ACC112 (cell line): Measurements from ENCODE around the gene SLC10A7.

Experiments used
- H2AFZ ChIP-seq: fragments of 200-600 bp; sonication (generic); one replicate; pipeline ENCODE4 v1.6.0; 2017; ENCODE audit warnings: antibody characterized with exemption, low read length; ENCODE audit not compliant: unreplicated experiment
- H3K27ac ChIP-seq: fragments of 200-600 bp; sonication (generic); 2 replicates; pipeline ENCODE4 v1.5.1; 2014; ENCODE audit warnings: low read depth, mild to moderate bottlenecking, antibody characterized with exemption, low read length, moderate library complexity
- H3K27me3 ChIP-seq: fragments of 200-600 bp; sonication (generic); 2 replicates; pipeline ENCODE4 v1.6.1; 2014; ENCODE audit warnings: mild to moderate bottlenecking, antibody characterized with exemption, low read length, moderate library complexity, mixed read lengths; ENCODE audit not compliant: insufficient read depth
- H3K36me3 ChIP-seq: fragments of 200-600 bp; sonication (generic); 2 replicates; pipeline ENCODE4 v1.6.1; 2016; ENCODE audit warnings: mild to moderate bottlenecking, antibody characterized with exemption, low read length, moderate library complexity, mixed read lengths; ENCODE audit not compliant: insufficient read depth
- H3K4me1 ChIP-seq: fragments of 200-600 bp; sonication (generic); one replicate; pipeline ENCODE4 v1.6.1; 2016; ENCODE audit warnings: low read length, mixed read lengths; ENCODE audit not compliant: insufficient read depth, unreplicated experiment, control insufficient read depth
- H3K4me3 ChIP-seq: fragments of 200-600 bp; sonication (generic); 2 replicates; pipeline ENCODE4 v1.5.1; 2014; ENCODE audit warnings: mild to moderate bottlenecking, low read depth, low read length
- H3K79me2 ChIP-seq: fragments of 200-600 bp; sonication (generic); one replicate; pipeline ENCODE4 v1.6.0; 2016; ENCODE audit warnings: low read length; ENCODE audit not compliant: control insufficient read depth, unreplicated experiment, insufficient read depth

The SLC10A7 gene

GRCh38 chr4:146317783-146318182 is 204.0 kb downstream of the SLC10A7 start:
- no peaks in the 10 kb centered on the region for H3K27me3 ChIP-seq
- H3K27ac ChIP-seq: no peak overlapping the region
- no peak overlapping the region for H3K4me3 ChIP-seq
- H3K36me3 ChIP-seq: no peaks in the 10 kb centered on the region
- H2AFZ ChIP-seq: no peak overlapping the region
- no peaks in the 10 kb centered on the region for H3K79me2 ChIP-seq
- no peaks in the 10 kb centered on the region for H3K4me1 ChIP-seq

DNA sequence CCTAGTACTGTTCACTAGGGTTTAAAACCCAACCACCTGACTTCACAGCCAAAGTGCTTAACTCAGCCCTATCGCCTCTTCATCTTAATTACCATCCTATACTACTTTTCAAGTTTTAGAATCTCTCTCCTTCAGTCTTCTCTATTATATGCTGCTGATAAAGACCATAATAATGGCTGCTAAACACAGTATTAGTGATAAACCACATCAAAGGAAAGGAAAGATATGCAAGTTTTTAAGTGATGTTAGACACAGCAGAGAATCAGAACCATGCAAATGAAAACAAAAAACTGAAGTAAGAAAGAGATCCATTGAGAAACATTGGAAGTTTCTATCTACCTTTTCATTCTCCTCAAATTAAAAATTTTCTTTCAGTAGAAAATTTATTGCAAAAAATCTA is 206.6 kb downstream of the SLC10A7 start:
- Histone ChIP-seq H3K27me3 (no peaks in the 10 kb centered on the region), H3K36me3 (no peaks in the 10 kb centered on the region), H3K4me1 (no peaks in the 10 kb centered on the region), H3K79me2 (no peaks in the 10 kb centered on the region), H3K4me3 (no peak overlapping the region), H2AFZ (no peak overlapping the region), H3K27ac (no peak overlapping the region)

DNA sequence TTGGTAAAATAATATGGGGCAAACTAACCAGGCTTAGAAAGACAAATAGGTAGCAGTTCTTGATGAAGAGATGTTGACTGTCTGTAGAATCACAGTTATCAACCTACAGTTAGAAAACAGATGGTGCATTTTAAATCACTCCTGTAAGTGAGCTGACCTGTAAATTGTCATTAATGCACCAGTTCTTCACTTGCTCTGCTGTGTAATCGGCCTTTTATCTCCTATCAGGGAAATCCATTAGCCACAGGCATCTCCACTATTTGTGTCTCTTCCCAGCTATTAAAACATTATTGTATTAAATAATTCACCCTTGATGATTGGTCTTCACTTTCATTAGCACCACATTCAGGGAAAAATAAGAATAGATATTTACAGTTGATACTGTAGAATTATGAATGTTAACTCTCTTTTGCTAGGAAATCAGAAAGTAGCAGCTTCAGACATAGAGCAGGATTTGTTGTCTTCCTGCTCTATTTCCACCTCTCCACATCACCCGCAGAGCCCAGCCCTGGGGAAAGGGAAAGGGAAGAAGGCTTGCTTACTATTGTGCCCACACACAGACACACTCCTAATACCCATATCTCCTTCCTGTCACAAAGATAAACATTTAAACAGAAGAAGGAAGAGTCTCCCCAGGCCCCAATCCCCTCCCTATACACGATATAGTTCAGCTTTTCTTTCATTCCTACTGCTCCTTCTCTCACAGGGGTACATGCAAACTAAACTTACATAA is 210.3 kb downstream of the SLC10A7 start:
- H3K27ac ChIP-seq: no peak overlapping the region
- no peaks in the 10 kb centered on the region for H3K79me2 ChIP-seq
- H2AFZ ChIP-seq: no peak overlapping the region
- H3K4me1 ChIP-seq: no peaks in the 10 kb centered on the region
- no peaks in the 10 kb centered on the region for H3K27me3 ChIP-seq
- H3K36me3 ChIP-seq: no peaks in the 10 kb centered on the region
- H3K4me3 ChIP-seq: no peak overlapping the region

DNA sequence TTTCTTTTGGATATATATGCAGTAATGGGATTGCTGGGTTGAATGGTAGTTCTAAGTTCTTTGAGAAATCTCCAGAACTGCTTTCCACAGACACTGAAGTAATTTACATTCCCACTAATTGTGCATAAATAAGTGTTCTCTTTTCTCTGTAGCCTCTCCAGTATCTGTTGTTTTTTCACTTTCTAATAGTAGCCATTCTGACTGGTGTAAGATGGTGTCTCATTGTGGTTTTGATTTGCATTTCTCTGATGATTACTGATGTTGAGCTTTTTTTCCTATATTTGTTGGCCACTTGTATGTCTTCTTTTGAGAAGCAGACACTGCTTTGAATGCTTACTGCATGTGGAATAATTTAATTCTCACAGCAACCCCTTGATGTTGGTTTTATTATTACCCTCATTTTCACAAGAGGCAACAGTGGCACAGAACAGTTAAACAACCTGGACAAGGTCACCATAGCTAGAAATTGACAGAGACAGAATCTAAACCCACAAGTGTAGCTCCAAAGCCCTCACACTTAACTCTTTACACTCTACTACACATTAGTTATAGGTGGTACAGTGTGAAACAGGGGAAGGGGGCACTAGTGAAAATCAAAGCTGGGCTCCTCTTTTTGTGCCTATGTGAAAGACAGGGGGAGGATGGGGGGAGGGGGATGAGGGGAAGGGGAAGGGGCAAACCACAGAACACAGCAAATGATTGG is 211.3 kb downstream of the SLC10A7 start:
- no peak overlapping the region for H3K27ac ChIP-seq
- no peaks in the 10 kb centered on the region for H3K4me1 ChIP-seq
- H3K36me3 ChIP-seq: no peaks in the 10 kb centered on the region
- no peak overlapping the region for H3K4me3 ChIP-seq
- no peaks in the 10 kb centered on the region for H3K79me2 ChIP-seq
- no peaks in the 10 kb centered on the region for H3K27me3 ChIP-seq
- no peak overlapping the region for H2AFZ ChIP-seq

DNA sequence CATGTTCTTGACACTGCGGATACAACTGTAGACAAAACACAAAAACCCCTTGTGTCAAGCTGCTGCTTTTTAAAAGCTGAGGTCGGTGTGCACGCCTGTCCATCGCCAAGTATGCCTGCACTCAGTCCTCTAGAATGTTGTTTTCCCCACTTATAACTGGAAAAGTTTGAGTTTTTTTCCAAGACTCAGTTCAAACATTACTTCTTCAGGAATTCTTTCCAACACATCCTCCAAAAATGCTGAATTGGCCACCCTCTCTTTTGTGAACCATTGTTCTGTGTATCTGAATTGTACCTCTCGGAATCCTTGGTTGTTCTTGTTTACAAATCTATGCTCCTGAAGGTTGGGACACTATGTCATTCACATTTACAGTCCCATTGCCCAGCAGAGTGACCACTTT is 212.8 kb downstream of the SLC10A7 start:
- Histone ChIP-seq H3K4me3 (no peak overlapping the region), H3K4me1 (no peaks in the 10 kb centered on the region), H3K36me3 (no peaks in the 10 kb centered on the region), H3K79me2 (no peaks in the 10 kb centered on the region), H3K27me3 (no peaks in the 10 kb centered on the region), H2AFZ (no peak overlapping the region), H3K27ac (no peak overlapping the region)

DNA sequence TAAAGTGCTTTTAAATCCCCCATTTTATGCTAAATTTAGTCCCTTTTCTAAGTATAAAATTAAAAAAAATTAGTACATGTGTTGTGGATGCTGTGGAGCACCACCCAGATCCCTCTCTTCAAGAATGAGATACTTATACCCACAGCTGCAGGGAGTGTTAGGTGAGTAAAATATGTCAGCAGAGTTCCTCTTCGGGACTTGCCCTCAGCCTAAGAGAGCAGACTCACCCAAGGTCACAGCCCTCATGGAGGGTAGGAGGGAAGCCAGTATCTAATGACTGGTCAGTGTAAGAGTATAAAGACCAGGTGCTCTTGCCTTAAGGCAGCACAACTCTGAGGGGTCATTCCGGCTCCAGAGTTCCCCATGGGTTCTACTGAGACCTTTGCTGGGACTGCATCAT is 218.9 kb downstream of the SLC10A7 start:
- Histone ChIP-seq H3K36me3 (no peaks in the 10 kb centered on the region), H3K79me2 (no peaks in the 10 kb centered on the region), H3K4me3 (no peak overlapping the region)

GRCh38 chr4:146299607-146300006 is 222.1 kb downstream of the SLC10A7 start:
- Histone ChIP-seq H3K27me3 (no peaks in the 10 kb centered on the region), H3K27ac (no peak overlapping the region), H3K79me2 (no peaks in the 10 kb centered on the region), H3K36me3 (no peaks in the 10 kb centered on the region), H3K4me3 (no peak overlapping the region), H2AFZ (no peak overlapping the region), H3K4me1 (no peaks in the 10 kb centered on the region)

More for the DNA sequence above, 218.9 kb downstream of the SLC10A7 start:
- Histone ChIP-seq H2AFZ (no peak overlapping the region), H3K27me3 (no peaks in the 10 kb centered on the region), H3K4me1 (no peaks in the 10 kb centered on the region), H3K27ac (no peak overlapping the region)

GRCh38 chr4:146294776-146295175 is 227.0 kb downstream of the SLC10A7 start:
- Histone ChIP-seq H3K27ac (no peak overlapping the region), H2AFZ (no peak overlapping the region), H3K4me3 (no peak overlapping the region), H3K36me3 (0 out of 2 replicates have a peak, but pooled peaks cover 4% of the 10 kb centered on the region), H3K4me1 (no peaks in the 10 kb centered on the region), H3K27me3 (no peaks in the 10 kb centered on the region), H3K79me2 (no peaks in the 10 kb centered on the region)

DNA sequence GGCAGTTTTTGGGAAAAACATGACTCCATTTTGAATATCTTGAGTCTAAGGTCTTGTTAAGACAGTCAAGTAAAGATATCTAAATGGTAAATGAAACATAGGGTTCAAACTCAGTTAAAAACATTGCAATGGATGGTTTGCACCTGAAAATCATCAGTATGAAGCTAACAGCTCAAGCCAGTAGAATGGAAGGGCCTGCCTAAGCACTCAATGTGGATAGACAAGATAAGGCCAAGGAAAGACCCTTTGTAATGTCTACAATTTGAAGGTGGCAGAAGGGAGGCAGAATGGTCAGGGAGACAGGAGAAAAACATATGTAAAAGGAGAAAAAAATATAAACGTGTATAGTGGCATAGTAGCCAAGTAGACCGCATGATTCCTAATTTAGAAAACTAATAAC is 229.2 kb downstream of the SLC10A7 start:
- Histone ChIP-seq H3K4me1 (no peaks in the 10 kb centered on the region), H2AFZ (no peak overlapping the region), H3K27me3 (no peaks in the 10 kb centered on the region), H3K36me3 (0 out of 2 replicates have a peak, but pooled peaks cover 4% of the 10 kb centered on the region), H3K27ac (no peak overlapping the region), H3K79me2 (no peaks in the 10 kb centered on the region), H3K4me3 (no peak overlapping the region)

GRCh38 chr4:146291313-146291712 is 230.4 kb downstream of the SLC10A7 start:
- no peak overlapping the region for H3K27ac ChIP-seq
- no peaks in the 10 kb centered on the region for H3K27me3 ChIP-seq
- H3K4me3 ChIP-seq: no peak overlapping the region
- H3K36me3 ChIP-seq: 0 out of 2 replicates have a peak, but pooled peaks cover 4% of the 10 kb centered on the region
- H3K4me1 ChIP-seq: no peaks in the 10 kb centered on the region
- no peaks in the 10 kb centered on the region for H3K79me2 ChIP-seq
- no peak overlapping the region for H2AFZ ChIP-seq

DNA sequence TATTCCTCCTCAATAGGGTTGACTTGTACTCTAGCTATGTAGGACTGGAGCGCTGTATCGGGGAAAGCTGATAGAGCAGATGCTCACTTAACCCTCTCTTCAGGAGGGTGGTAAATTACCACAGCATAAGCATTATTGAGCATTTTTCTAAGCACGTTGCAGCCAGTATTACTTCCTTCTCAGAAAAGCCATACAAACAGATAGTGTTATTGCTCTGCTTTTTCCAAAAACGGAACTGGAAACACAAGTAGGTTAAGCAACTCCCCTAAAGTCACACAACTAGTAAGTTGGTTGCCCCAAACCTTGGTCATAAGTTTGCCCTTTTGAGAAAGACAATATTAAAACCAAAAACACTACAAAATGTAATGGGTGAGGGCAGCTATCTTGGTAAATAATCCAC is 233.5 kb downstream of the SLC10A7 start:
- Histone ChIP-seq H3K4me1 (no peaks in the 10 kb centered on the region), H3K36me3 (0 out of 2 replicates have a peak, but pooled peaks cover 4% of the 10 kb centered on the region), H3K79me2 (no peaks in the 10 kb centered on the region), H3K27me3 (no peaks in the 10 kb centered on the region), H3K27ac (no peak overlapping the region), H2AFZ (no peak overlapping the region), H3K4me3 (no peak overlapping the region)
